Mesenchymal stem cell (in vitro differentiated cells and primary cell): ENCODE results near the gene ZDHHC16.
A peak's percentile ranks its signal among the peaks of the same experiment; 100 is the strongest.

ENCODE experiments used
- DNase-seq: peaks from one replicate; pipeline ENCODE4 v3.0.0-alpha.2; 2013
- H2AFZ ChIP-seq: one replicate; pipeline ENCODE4 v1.6.1; 2013; ENCODE audit warnings: low read depth, mild to moderate bottlenecking, control low read depth, inconsistent platforms, low read length, moderate library complexity
- H2AK5ac ChIP-seq: 2 replicates; pipeline ENCODE4 v1.6.1; 2013; ENCODE audit warnings: low read length, moderate library complexity, mild to moderate bottlenecking, inconsistent platforms; ENCODE audit not compliant: severe bottlenecking
- H2BK120ac ChIP-seq: one replicate; pipeline ENCODE4 v1.6.1; 2013; ENCODE audit warnings: low read depth, mild to moderate bottlenecking, inconsistent platforms, low read length, moderate library complexity
- H2BK12ac ChIP-seq, 2 experiments: one replicate each; pipeline ENCODE4 v1.6.1; 2013; ENCODE audit warnings: inconsistent platforms in 2 of 2, low read length in 2 of 2, mild to moderate bottlenecking in 2 of 2, moderate library complexity in 2 of 2, control low read depth in 1 of 2
- H2BK15ac ChIP-seq: one replicate; pipeline ENCODE4 v1.6.1; 2013; ENCODE audit warnings: mild to moderate bottlenecking, low read depth, inconsistent platforms; ENCODE audit not compliant: poor library complexity, severe bottlenecking
- H2BK5ac ChIP-seq: 2 replicates; pipeline ENCODE4 v1.6.1; 2013; ENCODE audit warnings: low read depth, mild to moderate bottlenecking, low read length, control low read depth, inconsistent platforms; ENCODE audit not compliant: poor library complexity, severe bottlenecking
- H3K14ac ChIP-seq, 2 experiments: one replicate each; pipeline ENCODE4 v1.6.1; 2013; ENCODE audit warnings: inconsistent platforms in 2 of 2, low read length in 2 of 2, control low read depth in 1 of 2, mild to moderate bottlenecking in 1 of 2, moderate library complexity in 1 of 2
- H3K18ac ChIP-seq, 2 experiments: one replicate each; pipeline ENCODE4 v1.6.1; 2013; ENCODE audit warnings: inconsistent platforms in 2 of 2, low read length in 2 of 2, control low read depth in 1 of 2, low read depth in 1 of 2, mild to moderate bottlenecking in 1 of 2
- H3K23ac ChIP-seq, 2 experiments: one replicate each; pipeline ENCODE4 v1.6.1; 2013; ENCODE audit warnings: inconsistent platforms in 2 of 2, low read length in 2 of 2, mild to moderate bottlenecking in 2 of 2, moderate library complexity in 2 of 2, control low read depth in 1 of 2
- H3K27ac ChIP-seq: 2 replicates; pipeline ENCODE4 v1.5.1; 2013; ENCODE audit warnings: mild to moderate bottlenecking, moderate library complexity, low read length, control low read depth, inconsistent platforms; ENCODE audit not compliant: poor library complexity, severe bottlenecking
- H3K27me3 ChIP-seq, 2 experiments: 2 replicates each; pipeline versions ENCODE4 v1.6.1 to v1.7.0; 2013; ENCODE audit warnings: low read length in 2 of 2, mild to moderate bottlenecking in 2 of 2, moderate library complexity in 2 of 2, control low read depth in 1 of 2, inconsistent platforms in 1 of 2; ENCODE audit not compliant: control insufficient read depth in 1 of 2, insufficient read depth in 1 of 2
- H3K36me3 ChIP-seq, 2 experiments: 2 replicates each; pipeline versions ENCODE4 v1.6.1 to v1.7.0; 2013; ENCODE audit warnings: low read length in 2 of 2, control low read depth in 1 of 2, inconsistent platforms in 1 of 2, low read depth in 1 of 2, mild to moderate bottlenecking in 1 of 2; ENCODE audit not compliant: insufficient read depth in 2 of 2, control insufficient read depth in 1 of 2
- H3K4ac ChIP-seq, 2 experiments: one replicate each; pipeline ENCODE4 v1.6.1; 2013; ENCODE audit warnings: inconsistent platforms in 2 of 2, low read length in 2 of 2, mild to moderate bottlenecking in 2 of 2, moderate library complexity in 2 of 2, control low read depth in 1 of 2, low read depth in 1 of 2
- H3K4me1 ChIP-seq: 2 replicates; pipeline ENCODE4 v1.6.1; 2013; ENCODE audit warnings: low read depth, low read length, control low read depth; ENCODE audit not compliant: control insufficient read depth, insufficient read depth
- H3K4me2 ChIP-seq: 2 replicates; pipeline ENCODE4 v1.6.1; 2013; ENCODE audit warnings: low read length, mild to moderate bottlenecking, inconsistent platforms; ENCODE audit not compliant: poor library complexity, severe bottlenecking
- H3K4me3 ChIP-seq, 2 experiments: 2 replicates each; pipeline versions ENCODE4 v1.5.1 to v1.7.0; 2013; ENCODE audit warnings: low read length in 2 of 2, mild to moderate bottlenecking in 2 of 2, control low read depth in 1 of 2, low read depth in 1 of 2; ENCODE audit not compliant: insufficient read depth in 1 of 2
- H3K79me1 ChIP-seq: replicated peaks from 2 replicates; pipeline ENCODE4 v1.6.1; 2013; ENCODE audit warnings: mild to moderate bottlenecking, control low read depth, low read length, inconsistent platforms; ENCODE audit not compliant: poor library complexity, severe bottlenecking
- H3K9ac ChIP-seq: 2 replicates; pipeline ENCODE4 v1.7.0; 2013; ENCODE audit warnings: mild to moderate bottlenecking, low read length, moderate library complexity
- H3K9me3 ChIP-seq: 2 replicates; pipeline ENCODE4 v1.7.0; 2013; ENCODE audit warnings: mild to moderate bottlenecking, low read length; ENCODE audit not compliant: control insufficient read depth
- H4K8ac ChIP-seq: one replicate; pipeline ENCODE4 v1.6.1; 2013; ENCODE audit warnings: inconsistent platforms, mild to moderate bottlenecking, low read length, moderate library complexity
- H4K91ac ChIP-seq: one replicate; pipeline ENCODE4 v1.6.1; 2013; ENCODE audit warnings: mild to moderate bottlenecking, low read length, inconsistent platforms
- WGBS: methylation state at CpG from one replicate; pipeline ENCODE4 v1.1.7; 2013; ENCODE audit warnings: mixed read lengths; 5-methylcytosine and 5-hydroxymethylcytosine counted together

ZDHHC16 gene

GRCh38 chr10:97434557-97434956, 11.4 kb upstream of the ZDHHC16 start:
- peaks cover 12% of the 10 kb centered on the region for H3K79me1 ChIP-seq
- H3K9ac ChIP-seq, result no peak overlapping the region
- H3K14ac ChIP-seq, result no peak overlapping the region
- H3K27ac ChIP-seq, result no peak overlapping the region
- DNase-seq, result no peak
- peak overlapping the region; percentile 54 for H4K8ac ChIP-seq
- no peak overlapping the region for H3K18ac ChIP-seq
- no peaks in the 10 kb centered on the region for H3K27me3 ChIP-seq
- no peak overlapping the region for H2BK15ac ChIP-seq
- H3K4me3 ChIP-seq, result no peak overlapping the region
- H3K36me3 ChIP-seq, result peaks cover 54 to 86% of the 10 kb centered on the region in 2 experiments
- no peak overlapping the region for H3K4ac ChIP-seq
- H2AK5ac ChIP-seq, result no peak overlapping the region
- no peaks in the 10 kb centered on the region for H3K9me3 ChIP-seq
- peaks cover 2% of the 10 kb centered on the region for H3K4me1 ChIP-seq
- no peak overlapping the region for H3K4me2 ChIP-seq
- no peak overlapping the region for H3K23ac ChIP-seq
- no peak overlapping the region for H2AFZ ChIP-seq
- H2BK5ac ChIP-seq, result no peak overlapping the region
- H2BK12ac ChIP-seq, result no peak overlapping the region
- H2BK120ac ChIP-seq, result no peak overlapping the region
- no peak overlapping the region for H4K91ac ChIP-seq
- 93% methylated on average over 1 of the region's 1 CpG for WGBS

DNA sequence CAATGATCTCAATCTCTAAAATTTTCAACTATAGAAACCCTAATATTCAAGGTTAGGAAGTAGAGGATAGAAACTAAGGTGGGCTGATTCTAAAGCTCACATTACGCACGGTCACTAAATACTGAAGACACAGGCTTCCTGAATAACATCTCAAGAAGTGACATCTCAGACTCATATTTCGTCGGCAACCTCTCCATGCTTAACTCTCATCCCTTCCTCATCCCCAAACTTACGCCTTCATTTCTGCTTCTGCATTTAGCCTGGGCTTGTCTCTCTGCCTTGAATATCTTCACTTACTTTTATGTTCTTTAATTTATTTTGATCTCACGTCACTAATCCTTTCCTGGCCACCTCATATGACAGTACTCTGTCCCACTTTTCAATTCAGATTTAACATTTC, 10.8 kb upstream of the ZDHHC16 start:
- Histone ChIP-seq H2AFZ (no peak overlapping the region), H3K9me3 (no peaks in the 10 kb centered on the region)
- 91% methylated on average over 6 of the region's 6 CpGs for whole genome bisulfite sequencing

GRCh38 chr10:97442277-97442676, 3.7 kb upstream of the ZDHHC16 start:
- Histone ChIP-seq H2BK5ac (no peak overlapping the region), H3K4me1 (peaks cover 5% of the 10 kb centered on the region), H2BK120ac (no peak overlapping the region), H3K9ac (no peak overlapping the region), H3K27me3 (no peaks in the 10 kb centered on the region), H3K9me3 (no peaks in the 10 kb centered on the region), H3K36me3 (peaks cover 29 to 49% of the 10 kb centered on the region in 2 experiments), H3K14ac (no peak overlapping the region), H3K23ac (no peak overlapping the region), H3K4me2 (no peak overlapping the region), H2BK12ac (no peak overlapping the region), H3K4me3 (no peak overlapping the region), H4K8ac (no peak overlapping the region), H2BK15ac (no peak overlapping the region), H2AK5ac (no peak overlapping the region), H2AFZ (no peak overlapping the region), H3K4ac (no peak overlapping the region), H4K91ac (no peak overlapping the region), H3K79me1 (peaks cover 28% of the 10 kb centered on the region), H3K18ac (no peak overlapping the region), H3K27ac (no peak overlapping the region)
- WGBS, result 92% methylated on average over 1 of the region's 1 CpG
- no peak for DNase-seq

More for the DNA sequence above, 10.8 kb upstream of the ZDHHC16 start:
- Histone ChIP-seq H4K91ac (no peak overlapping the region), H3K36me3 (peaks cover 56 to 83% of the 10 kb centered on the region in 2 experiments), H3K14ac (no peak overlapping the region), H3K4me2 (no peak overlapping the region), H3K9ac (no peak overlapping the region), H2BK5ac (no peak overlapping the region), H4K8ac (no peak overlapping the region), H3K18ac (no peak overlapping the region), H2AK5ac (no peak overlapping the region), H2BK12ac (no peak overlapping the region), H3K4ac (no peak overlapping the region), H3K27ac (no peak overlapping the region), H2BK120ac (no peak overlapping the region), H3K27me3 (no peaks in the 10 kb centered on the region), H3K4me1 (peaks cover 2% of the 10 kb centered on the region), H2BK15ac (no peak overlapping the region), H3K4me3 (no peak overlapping the region), H3K79me1 (peaks cover 13% of the 10 kb centered on the region), H3K23ac (no peak overlapping the region)
- no peak for DNase-seq

- H2BK120ac ChIP-seq, result no peak overlapping the region
- H3K18ac ChIP-seq, result no peak overlapping the region
- no peak overlapping the region for H2BK5ac ChIP-seq
- H4K8ac ChIP-seq, result no peak overlapping the region
- H3K4ac ChIP-seq, result no peak overlapping the region
- H3K9me3 ChIP-seq, result no peaks in the 10 kb centered on the region
- H3K4me3 ChIP-seq, result peak overlapping the region in 1 of 2 experiments; percentile 96
- H2BK15ac ChIP-seq, result no peak overlapping the region
- no peak overlapping the region for H3K23ac ChIP-seq
- no peak overlapping the region for H3K27ac ChIP-seq
- no peak for DNase-seq
- H2BK12ac ChIP-seq, result no peak overlapping the region
- no peaks in the 10 kb centered on the region for H3K27me3 ChIP-seq
- no peak overlapping the region for H4K91ac ChIP-seq
- H3K14ac ChIP-seq, result no peak overlapping the region
- H3K36me3 ChIP-seq, result peaks cover 18 to 39% of the 10 kb centered on the region in 2 experiments
- H2AFZ ChIP-seq, result no peak overlapping the region
- H3K4me1 ChIP-seq, result peaks cover 9% of the 10 kb centered on the region
- 94% methylated on average over 1 of the region's 1 CpG for WGBS
- peaks cover 25% of the 10 kb centered on the region for H3K79me1 ChIP-seq
- H2AK5ac ChIP-seq, result no peak overlapping the region
- no peak overlapping the region for H3K4me2 ChIP-seq
- H3K9ac ChIP-seq, result no peak overlapping the region
Measured at GRCh38 chr10:97444212-97444611, 1.8 kb upstream of the ZDHHC16 start.
